ENCODE measurements around the gene BCAS3. TPM values are rescaled to one million over a fixed set of nuclear protein-coding genes. Genes with fewer than 3 reads are reported as not detected.

BCAS3 gene
- total RNA-seq, 1 experiment from 2014 or later, result 26.3 TPM

DNA sequence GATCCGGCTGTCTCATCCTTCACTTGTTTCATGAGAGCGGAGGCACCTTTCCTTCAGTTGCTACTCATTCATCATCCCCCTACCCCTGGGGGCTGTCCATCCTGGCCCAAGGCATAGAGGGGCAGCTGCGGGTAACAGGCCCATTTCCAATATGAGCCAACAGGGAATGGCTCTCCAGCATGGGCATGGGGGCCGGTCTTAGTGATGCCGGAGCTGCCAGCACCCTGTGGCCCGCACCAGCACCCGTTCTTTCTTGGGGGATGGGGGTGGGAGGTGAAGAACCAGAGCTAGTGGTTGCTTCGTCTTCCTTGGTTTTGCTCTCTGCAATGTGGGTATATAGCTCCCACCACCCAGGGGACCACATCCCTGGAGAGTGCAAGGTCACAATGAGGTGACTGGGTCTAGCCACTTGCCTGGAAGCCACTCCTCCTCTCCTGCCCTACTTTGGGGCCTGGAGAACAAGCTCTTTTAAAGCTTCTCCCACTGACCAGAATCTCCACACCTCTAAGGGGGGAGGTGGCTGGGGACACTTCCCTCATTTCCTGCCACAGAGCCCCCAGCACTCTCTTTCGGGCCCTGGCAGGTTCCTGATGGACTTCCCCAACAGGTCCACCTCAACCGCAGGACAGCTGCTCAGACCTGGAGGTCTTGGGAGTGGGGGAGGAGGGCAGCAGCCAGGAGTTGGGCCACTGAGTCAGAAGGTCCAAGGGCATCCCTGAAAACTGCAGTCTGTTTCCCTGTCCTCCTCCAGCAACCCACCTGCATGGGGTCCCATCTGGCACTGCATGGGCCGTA lies 710.1 kb downstream of the BCAS3 start:
- ATAC-seq, result no peak
- RAD21 ChIA-PET (ENCODE audit: low non-redundant PET in 1 of 2, low total read pairs in 2 of 2, uncharacterized antibody in 2 of 2, unreplicated experiment in 2 of 2), result no interaction called here

More for the DNA sequence above, 710.1 kb downstream of the BCAS3 start:
- Histone ChIP-seq H3K4me1 (ENCODE audit: control insufficient read depth in 1 of 2, insufficient read depth in 2 of 2, low read length in 2 of 2) (peaks cover 0 to 3% of the 10 kb centered on the region in 2 experiments; a peak in 2 of 4 replicates), H3K79me2 (ENCODE audit: insufficient read depth, low read length) (no peaks in the 10 kb centered on the region), H2AFZ (ENCODE audit: low read depth, low read length, poor library complexity, severe bottlenecking) (no peak overlapping the region), H3K27ac (ENCODE audit: low read depth, low read length) (no peak overlapping the region), H3K9ac (ENCODE audit: low read length) (no peak overlapping the region), H3K9me2 (ENCODE audit: insufficient read depth) (no peaks in the 10 kb centered on the region), H4K20me1 (ENCODE audit: insufficient read depth) (no peaks in the 10 kb centered on the region), H3K4me3 (replicated peaks in 1 of 2; ENCODE audit: low read depth in 1 of 2, low read length in 2 of 2) (no peak overlapping the region), H3K36me3 (ENCODE audit: control insufficient read depth in 1 of 2, insufficient read depth in 2 of 2, low read length in 2 of 2) (no peaks in the 10 kb centered on the region), H3K9me3 (ENCODE audit: control insufficient read depth in 1 of 2, insufficient read depth in 1 of 2, low read depth in 1 of 2, low read length in 2 of 2) (no peaks in the 10 kb centered on the region), H3K27me3 (ENCODE audit: insufficient read depth, low read length) (no peaks in the 10 kb centered on the region), H3K4me2 (ENCODE audit: low read length) (no peak overlapping the region)
- ChIA-PET POLR2A (no interaction called here), CTCF (interaction anchor here (0.8 to 1.5 kb wide), 2 partner anchors 416 to 667 kb away, joined by 3 read pairs; no protein-coding TSS in a partner anchor)
- intact Hi-C loops (cut with micrococcal nuclease), result no loop called here
- no peak for DNase-seq (ENCODE audit: low read depth, low spot score)
- BruUV-seq (replicated peaks), result no TSS peak
- TF ChIP-seq FOSL1 (IDR thresholded peaks at IDR 0.05; ENCODE audit: low read depth) (no peak), JUND (IDR thresholded peaks at IDR 0.05) (no peak), EZH2phosphoT487 (IDR thresholded peaks at IDR 0.05; ENCODE audit: borderline replicate concordance) (no peak), SP1 (IDR thresholded peaks at IDR 0.05; ENCODE audit: low read depth) (no peak), RAD21 (IDR thresholded peaks at IDR 0.05; ENCODE audit: low read depth) (no peak), ELF1 (IDR thresholded peaks at IDR 0.05; ENCODE audit: borderline replicate concordance, low read depth) (no peak), POLR2A (IDR thresholded peaks at IDR 0.05; ENCODE audit: borderline replicate concordance, extremely low read depth, insufficient read depth, insufficient read length) (no peak), CBX3 (IDR thresholded peaks at IDR 0.05; ENCODE audit: low read depth) (no peak), YY1 (IDR thresholded peaks at IDR 0.05; ENCODE audit: extremely low read depth, insufficient replicate concordance, low read depth, low read length) (no peak), ZFX (IDR thresholded peaks at IDR 0.05) (no peak), SRF (IDR thresholded peaks at IDR 0.05; ENCODE audit: low read depth) (no peak), ATF3 (IDR thresholded peaks at IDR 0.05) (no peak), ZNF274 (IDR thresholded peaks at IDR 0.05; ENCODE audit: low read depth, low read length) (no peak), SIN3A (IDR thresholded peaks at IDR 0.05; ENCODE audit: low read depth) (no peak), EZH2 (IDR thresholded peaks at IDR 0.05) (no peak), EGR1 (IDR thresholded peaks at IDR 0.05; ENCODE audit: low read depth) (no peak), CTCF (IDR thresholded peaks at IDR 0.05 in 2 of 3, conservative IDR thresholded peaks at IDR 0.05 in 1 of 3; ENCODE audit: borderline replicate concordance in 1 of 3, insufficient read depth in 1 of 3, low read depth in 2 of 3, low read length in 2 of 3) (no peak)
- TF ChIP-seq, protein P1, sequence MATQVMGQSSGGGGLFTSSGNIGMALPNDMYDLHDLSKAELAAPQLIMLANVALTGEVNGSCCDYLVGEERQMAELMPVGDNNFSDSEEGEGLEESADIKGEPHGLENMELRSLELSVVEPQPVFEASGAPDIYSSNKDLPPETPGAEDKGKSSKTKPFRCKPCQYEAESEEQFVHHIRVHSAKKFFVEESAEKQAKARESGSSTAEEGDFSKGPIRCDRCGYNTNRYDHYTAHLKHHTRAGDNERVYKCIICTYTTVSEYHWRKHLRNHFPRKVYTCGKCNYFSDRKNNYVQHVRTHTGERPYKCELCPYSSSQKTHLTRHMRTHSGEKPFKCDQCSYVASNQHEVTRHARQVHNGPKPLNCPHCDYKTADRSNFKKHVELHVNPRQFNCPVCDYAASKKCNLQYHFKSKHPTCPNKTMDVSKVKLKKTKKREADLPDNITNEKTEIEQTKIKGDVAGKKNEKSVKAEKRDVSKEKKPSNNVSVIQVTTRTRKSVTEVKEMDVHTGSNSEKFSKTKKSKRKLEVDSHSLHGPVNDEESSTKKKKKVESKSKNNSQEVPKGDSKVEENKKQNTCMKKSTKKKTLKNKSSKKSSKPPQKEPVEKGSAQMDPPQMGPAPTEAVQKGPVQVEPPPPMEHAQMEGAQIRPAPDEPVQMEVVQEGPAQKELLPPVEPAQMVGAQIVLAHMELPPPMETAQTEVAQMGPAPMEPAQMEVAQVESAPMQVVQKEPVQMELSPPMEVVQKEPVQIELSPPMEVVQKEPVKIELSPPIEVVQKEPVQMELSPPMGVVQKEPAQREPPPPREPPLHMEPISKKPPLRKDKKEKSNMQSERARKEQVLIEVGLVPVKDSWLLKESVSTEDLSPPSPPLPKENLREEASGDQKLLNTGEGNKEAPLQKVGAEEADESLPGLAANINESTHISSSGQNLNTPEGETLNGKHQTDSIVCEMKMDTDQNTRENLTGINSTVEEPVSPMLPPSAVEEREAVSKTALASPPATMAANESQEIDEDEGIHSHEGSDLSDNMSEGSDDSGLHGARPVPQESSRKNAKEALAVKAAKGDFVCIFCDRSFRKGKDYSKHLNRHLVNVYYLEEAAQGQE (IDR thresholded peaks at IDR 0.05; ENCODE audit: low read depth), result no peak
- TF ChIP-seq, protein P2, sequence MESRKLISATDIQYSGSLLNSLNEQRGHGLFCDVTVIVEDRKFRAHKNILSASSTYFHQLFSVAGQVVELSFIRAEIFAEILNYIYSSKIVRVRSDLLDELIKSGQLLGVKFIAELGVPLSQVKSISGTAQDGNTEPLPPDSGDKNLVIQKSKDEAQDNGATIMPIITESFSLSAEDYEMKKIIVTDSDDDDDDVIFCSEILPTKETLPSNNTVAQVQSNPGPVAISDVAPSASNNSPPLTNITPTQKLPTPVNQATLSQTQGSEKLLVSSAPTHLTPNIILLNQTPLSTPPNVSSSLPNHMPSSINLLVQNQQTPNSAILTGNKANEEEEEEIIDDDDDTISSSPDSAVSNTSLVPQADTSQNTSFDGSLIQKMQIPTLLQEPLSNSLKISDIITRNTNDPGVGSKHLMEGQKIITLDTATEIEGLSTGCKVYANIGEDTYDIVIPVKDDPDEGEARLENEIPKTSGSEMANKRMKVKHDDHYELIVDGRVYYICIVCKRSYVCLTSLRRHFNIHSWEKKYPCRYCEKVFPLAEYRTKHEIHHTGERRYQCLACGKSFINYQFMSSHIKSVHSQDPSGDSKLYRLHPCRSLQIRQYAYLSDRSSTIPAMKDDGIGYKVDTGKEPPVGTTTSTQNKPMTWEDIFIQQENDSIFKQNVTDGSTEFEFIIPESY (IDR thresholded peaks at IDR 0.05; ENCODE audit: extremely low read depth, insufficient replicate concordance, low read length), result no peak

Measured in HCT116 (cell line).